Hepatocyte (in vitro differentiated cells): ENCODE data around the gene RIPPLY3. TPM values are rescaled to one million over a fixed set of nuclear protein-coding genes. Genes with fewer than 3 reads are reported as not detected.
"Not testable (repeated sequence)": the region's sequence is repeated elsewhere in the genome, so short reads cannot be mapped to it uniquely, and the experiment has no call there.

ENCODE experiments used
- DNase-seq: peaks from one replicate; pipeline ENCODE4 v3.0.0-alpha.2; 2016; ENCODE audit warnings: low spot score
- H2AFZ ChIP-seq: fragments of 200-600 bp; sonication (generic); 2 replicates; pipeline ENCODE4 v1.6.0; 2016; ENCODE audit warnings: antibody characterized with exemption, mild to moderate bottlenecking
- H3K27ac ChIP-seq: fragments of 200-600 bp; sonication (generic); 2 replicates; pipeline ENCODE4 v1.5.1; 2016; ENCODE audit warnings: mild to moderate bottlenecking
- H3K27me3 ChIP-seq: fragments of 200-600 bp; sonication (generic); 2 replicates; pipeline ENCODE4 v1.6.1; 2016
- H3K36me3 ChIP-seq: fragments of 200-600 bp; sonication (generic); replicated peaks from 2 replicates; pipeline ENCODE4 v1.5.1; 2016; ENCODE audit warnings: low read depth; ENCODE audit not compliant: insufficient read depth
- H3K4me1 ChIP-seq: fragments of 200-600 bp; sonication (generic); 2 replicates; pipeline ENCODE4 v1.5.1; 2016; ENCODE audit warnings: mild to moderate bottlenecking, moderate library complexity; ENCODE audit not compliant: insufficient read depth
- H3K4me2 ChIP-seq: fragments of 200-600 bp; sonication (generic); 2 replicates; pipeline ENCODE4 v1.6.0; 2016
- H3K4me3 ChIP-seq: fragments of 200-600 bp; sonication (generic); 2 replicates; pipeline ENCODE4 v1.5.1; 2016; ENCODE audit warnings: mild to moderate bottlenecking
- H3K79me2 ChIP-seq: fragments of 200-600 bp; sonication (generic); 2 replicates; pipeline ENCODE4 v1.6.0; 2017; ENCODE audit warnings: mild to moderate bottlenecking
- H3K9me2 ChIP-seq: fragments of 200-600 bp; sonication (generic); replicated peaks from 2 replicates; pipeline ENCODE4 v1.6.0; 2017; ENCODE audit warnings: mild to moderate bottlenecking; ENCODE audit not compliant: insufficient read depth
- H3K9me3 ChIP-seq: fragments of 200-600 bp; sonication (generic); 2 replicates; pipeline ENCODE4 v1.5.1; 2016; ENCODE audit warnings: low read depth, mild to moderate bottlenecking
- H4K20me1 ChIP-seq: fragments of 200-600 bp; sonication (generic); 2 replicates; pipeline ENCODE4 v1.6.0; 2016; ENCODE audit warnings: mild to moderate bottlenecking; ENCODE audit not compliant: insufficient read depth, poor library complexity, severe bottlenecking
- CTCF ChIP-seq: fragments of 200-600 bp; sonication (generic); IDR thresholded peaks from 2 replicates; pipeline ENCODE4 v1.5.1; 2016; ENCODE audit warnings: antibody characterized with exemption, mild to moderate bottlenecking; ENCODE audit not compliant: poor library complexity
- EZH2 ChIP-seq: fragments of 200-600 bp; sonication (generic); IDR thresholded peaks from 2 replicates; pipeline ENCODE4 v1.6.1; 2016; ENCODE audit warnings: antibody characterized with exemption, mild to moderate bottlenecking, borderline replicate concordance
- EZH2phosphoT487 ChIP-seq: fragments of 200-600 bp; sonication (generic); IDR thresholded peaks from one replicate; pipeline ENCODE4 v1.6.1; 2018; ENCODE audit warnings: antibody characterized with exemption, mild to moderate bottlenecking, low read depth, moderate library complexity; ENCODE audit not compliant: unreplicated experiment, severe bottlenecking
- WGBS: methylation state at CpG from one replicate; pipeline ENCODE4 v1.1.6; 2016; ENCODE audit warnings: low lambda C conversion rate; ENCODE audit errors: missing lambda C conversion rate; 5-methylcytosine and 5-hydroxymethylcytosine counted together
- polyA plus RNA-seq: library from polyadenylated mRNA; unstranded; fragments of >200 nt; fragmentation: Nextera tagmentation; extraction: Ambion mirVana; gene quantifications from 2 replicates; pipeline ENCODE4 v1.2.1, GENCODE V29; 2016
- total RNA-seq: library from RNA; depleted of rRNA; stranded (reverse); fragments of >200 nt; gene quantifications from 2 replicates; pipeline ENCODE4 v1.2.3, GENCODE V29; 2014

The RIPPLY3 gene
- total and polyA plus RNA-seq, 2 experiments from 2014 or later = 0.17 to 1.0 TPM

GRCh38 chr21:36985751-36986594 is 20.5 kb upstream of the RIPPLY3 start:
- Histone ChIP-seq H3K9me3 (no peaks in the 10 kb centered on the region), H3K4me2 (no peak overlapping the region), H3K27ac (no peak overlapping the region), H3K79me2 (no peaks in the 10 kb centered on the region), H3K4me3 (no peak overlapping the region), H4K20me1 (no peaks in the 10 kb centered on the region), H3K9me2 (no peaks in the 10 kb centered on the region), H3K27me3 (no peaks in the 10 kb centered on the region), H2AFZ (no peak overlapping the region), H3K4me1 (peaks cover 6% of the 10 kb centered on the region), H3K36me3 (no peaks in the 10 kb centered on the region)
- WGBS = 84% methylated on average over 9 of the region's 9 CpGs
- TF ChIP-seq CTCF (no peak), EZH2 (no peak), EZH2phosphoT487 (no peak)
- no peak for DNase-seq

- H3K9me3 ChIP-seq = no peaks in the 10 kb centered on the region
- no peak overlapping the region for H2AFZ ChIP-seq
- no peaks in the 10 kb centered on the region for H4K20me1 ChIP-seq
- H3K27ac ChIP-seq = no peak overlapping the region
- DNase-seq = no peak
- TF ChIP-seq EZH2phosphoT487 (no peak), EZH2 (no peak), CTCF (no peak)
- peaks cover 6% of the 10 kb centered on the region for H3K4me1 ChIP-seq
- H3K4me3 ChIP-seq = no peak overlapping the region
- H3K36me3 ChIP-seq = no peaks in the 10 kb centered on the region
- H3K27me3 ChIP-seq = no peaks in the 10 kb centered on the region
- no peaks in the 10 kb centered on the region for H3K79me2 ChIP-seq
- no peak overlapping the region for H3K4me2 ChIP-seq
- no peaks in the 10 kb centered on the region for H3K9me2 ChIP-seq
Measured at GRCh38 chr21:36987845-36988244, 18.7 kb upstream of the RIPPLY3 start.

- Histone ChIP-seq H3K9me2 (no peaks in the 10 kb centered on the region), H3K4me2 (no peak overlapping the region), H3K9me3 (no peaks in the 10 kb centered on the region), H4K20me1 (no peaks in the 10 kb centered on the region), H3K79me2 (no peaks in the 10 kb centered on the region), H3K4me3 (no peak overlapping the region), H3K36me3 (no peaks in the 10 kb centered on the region), H2AFZ (peak overlapping the region; percentile 96), H3K27me3 (no peaks in the 10 kb centered on the region), H3K4me1 (peaks cover 6% of the 10 kb centered on the region), H3K27ac (no peak overlapping the region)
- TF ChIP-seq CTCF (no peak), EZH2 (no peak), EZH2phosphoT487 (no peak)
- DNase-seq = no peak
- 79% methylated on average over 4 of the region's 4 CpGs for WGBS
Measured at GRCh38 chr21:36988536-36988935, 18.0 kb upstream of the RIPPLY3 start.

GRCh38 chr21:36989199-36989698 is 17.3 kb upstream of the RIPPLY3 start:
- H3K4me1 ChIP-seq, H3K9me2 ChIP-seq, H3K9me3 ChIP-seq, H3K36me3 ChIP-seq, H3K79me2 ChIP-seq, DNase-seq, H4K20me1 ChIP-seq, H3K27me3 ChIP-seq: not testable (repeated sequence)
- Histone ChIP-seq H3K4me2 (peak overlapping the region; percentile 97), H3K27ac (peak overlapping the region; percentile 95), H2AFZ (peak overlapping the region; percentile 96), H3K4me3 (peak overlapping the region; percentile 90)
- WGBS = 52% methylated on average over 19 of the region's 22 CpGs
